SU-DHL-6 (cell line): ENCODE measurements around the gene KLRC1.
"Not testable (repeated sequence)": the region's sequence is repeated elsewhere in the genome, so short reads cannot be mapped to it uniquely, and the experiment has no call there.

Experiments used
- EZH2phosphoT487 ChIP-seq: fragments of 200-600 bp; sonication (generic), shearing (Covaris generic); conservative IDR thresholded peaks from 2 replicates; pipeline ENCODE4 v1.6.1; 2018; ENCODE audit warnings: mild to moderate bottlenecking, antibody characterized with exemption, low read length, moderate library complexity, mixed read lengths
- TF ChIP-seq, protein P1 (sequence below): fragments of 200-600 bp; sonication (generic); IDR thresholded peaks from one replicate; pipeline ENCODE4 v1.5.1; 2017; ENCODE audit warnings: antibody characterized with exemption, mild to moderate bottlenecking, low read length, moderate library complexity; ENCODE audit not compliant: insufficient read depth, poor library complexity, severe bottlenecking

DNA sequence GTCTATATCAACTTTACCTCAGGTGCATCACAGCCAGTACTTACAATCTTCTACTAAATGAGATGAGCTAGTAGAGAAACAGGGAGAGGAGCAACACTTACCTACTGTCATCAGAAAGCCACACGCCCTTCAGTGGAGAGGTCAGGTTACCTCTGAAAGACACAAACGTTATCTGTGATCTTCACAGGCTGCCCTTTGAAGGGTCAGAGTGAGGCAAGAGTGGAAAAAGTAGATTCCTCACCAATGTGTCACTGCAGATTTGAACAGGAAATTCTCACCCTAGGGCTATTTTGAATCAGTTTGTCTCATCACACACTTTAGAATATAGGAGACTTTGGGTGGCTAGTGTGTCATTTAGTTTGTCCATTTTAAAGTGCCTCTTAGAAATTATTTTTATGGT is 15.6 kb downstream of the KLRC1 start:
- TF ChIP-seq, protein P1, sequence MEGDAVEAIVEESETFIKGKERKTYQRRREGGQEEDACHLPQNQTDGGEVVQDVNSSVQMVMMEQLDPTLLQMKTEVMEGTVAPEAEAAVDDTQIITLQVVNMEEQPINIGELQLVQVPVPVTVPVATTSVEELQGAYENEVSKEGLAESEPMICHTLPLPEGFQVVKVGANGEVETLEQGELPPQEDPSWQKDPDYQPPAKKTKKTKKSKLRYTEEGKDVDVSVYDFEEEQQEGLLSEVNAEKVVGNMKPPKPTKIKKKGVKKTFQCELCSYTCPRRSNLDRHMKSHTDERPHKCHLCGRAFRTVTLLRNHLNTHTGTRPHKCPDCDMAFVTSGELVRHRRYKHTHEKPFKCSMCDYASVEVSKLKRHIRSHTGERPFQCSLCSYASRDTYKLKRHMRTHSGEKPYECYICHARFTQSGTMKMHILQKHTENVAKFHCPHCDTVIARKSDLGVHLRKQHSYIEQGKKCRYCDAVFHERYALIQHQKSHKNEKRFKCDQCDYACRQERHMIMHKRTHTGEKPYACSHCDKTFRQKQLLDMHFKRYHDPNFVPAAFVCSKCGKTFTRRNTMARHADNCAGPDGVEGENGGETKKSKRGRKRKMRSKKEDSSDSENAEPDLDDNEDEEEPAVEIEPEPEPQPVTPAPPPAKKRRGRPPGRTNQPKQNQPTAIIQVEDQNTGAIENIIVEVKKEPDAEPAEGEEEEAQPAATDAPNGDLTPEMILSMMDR: not testable (repeated sequence)
- TF ChIP-seq EZH2phosphoT487: not testable (repeated sequence)
